ENCODE data around the gene CCDC187.
A peak's percentile ranks its signal among the peaks of the same experiment; 100 is the strongest.

Gene CCDC187

GRCh38 chr9:136230773-136231172 is 73.1 kb downstream of the CCDC187 start:
- H3K27ac ChIP-seq (ENCODE audit: low read depth, low read length): peak overlapping the region; percentile 98; the same call in 1 of the 2 replicates
- 0 out of 2 replicates have a peak overlapping the region, but pooled peaks have one; percentile 5 for H3K4me2 ChIP-seq (ENCODE audit: low read length)
- H3K4me1 ChIP-seq (ENCODE audit: control insufficient read depth, low read length): peaks cover 87% of the 10 kb centered on the region
- peaks cover 96% of the 10 kb centered on the region for H3K36me3 ChIP-seq (ENCODE audit: control insufficient read depth, low read length)
- TF ChIP-seq CTCF (IDR thresholded peaks at IDR 0.05; ENCODE audit: low read depth, low read length, poor library complexity, severe bottlenecking): no peak
- TF ChIP-seq EZH2phosphoT487 (IDR thresholded peaks at IDR 0.05; ENCODE audit: borderline replicate concordance, low read length): no peak
- no peaks in the 10 kb centered on the region for H3K9me3 ChIP-seq (ENCODE audit: control insufficient read depth, insufficient read depth, low read length)
- peaks cover 30% of the 10 kb centered on the region for H3F3A ChIP-seq (ENCODE audit: control insufficient read depth, insufficient read depth)
- no peaks in the 10 kb centered on the region for H3K9me2 ChIP-seq (replicated peaks; ENCODE audit: control insufficient read depth, low read length)
- H3K4me3 ChIP-seq (ENCODE audit: low read length): no peak overlapping the region
- H4K20me1 ChIP-seq (ENCODE audit: control insufficient read depth, insufficient read depth, low read depth, low read length): peaks cover 7% of the 10 kb centered on the region; the same call in 1 of the 2 replicates
- peaks cover 96% of the 10 kb centered on the region for H3K79me2 ChIP-seq (ENCODE audit: control insufficient read depth, low read length)
- no peaks in the 10 kb centered on the region for H3K27me3 ChIP-seq (ENCODE audit: control insufficient read depth, low read length)

GRCh38 chr9:136230365-136230764 is 73.5 kb downstream of the CCDC187 start:
- TF ChIP-seq CTCF (IDR thresholded peaks at IDR 0.05; ENCODE audit: low read depth, low read length, poor library complexity, severe bottlenecking) (no peak), EZH2phosphoT487 (IDR thresholded peaks at IDR 0.05; ENCODE audit: borderline replicate concordance, low read length) (no peak)
- H3K4me2 ChIP-seq (ENCODE audit: low read length): peak overlapping the region; percentile 24; the same call in 1 of the 2 replicates
- peaks cover 88% of the 10 kb centered on the region for H3K4me1 ChIP-seq (ENCODE audit: control insufficient read depth, low read length)
- no peaks in the 10 kb centered on the region for H3K9me3 ChIP-seq (ENCODE audit: control insufficient read depth, insufficient read depth, low read length)
- H3K79me2 ChIP-seq (ENCODE audit: control insufficient read depth, low read length): peaks cover 91% of the 10 kb centered on the region
- no peak overlapping the region for H3K4me3 ChIP-seq (ENCODE audit: low read length)
- H4K20me1 ChIP-seq (ENCODE audit: control insufficient read depth, insufficient read depth, low read depth, low read length): peaks cover 4% of the 10 kb centered on the region; the same call in 1 of the 2 replicates
- peaks cover 92% of the 10 kb centered on the region for H3K36me3 ChIP-seq (ENCODE audit: control insufficient read depth, low read length)
- no peaks in the 10 kb centered on the region for H3K27me3 ChIP-seq (ENCODE audit: control insufficient read depth, low read length)
- peak overlapping the region; percentile 98 for H3K27ac ChIP-seq (ENCODE audit: low read depth, low read length)
- H3K9me2 ChIP-seq (replicated peaks; ENCODE audit: control insufficient read depth, low read length): no peaks in the 10 kb centered on the region
- H3F3A ChIP-seq (ENCODE audit: control insufficient read depth, insufficient read depth): peaks cover 34% of the 10 kb centered on the region

GRCh38 chr9:136229096-136230065 is 74.5 kb downstream of the CCDC187 start:
- peaks cover 86% of the 10 kb centered on the region for H3K79me2 ChIP-seq (ENCODE audit: control insufficient read depth, low read length)
- peak overlapping the region; percentile 98 for H3K27ac ChIP-seq (ENCODE audit: low read depth, low read length)
- no peaks in the 10 kb centered on the region for H4K20me1 ChIP-seq (ENCODE audit: control insufficient read depth, insufficient read depth, low read depth, low read length)
- H3K9me3 ChIP-seq (ENCODE audit: control insufficient read depth, insufficient read depth, low read length): no peaks in the 10 kb centered on the region
- TF ChIP-seq CTCF (IDR thresholded peaks at IDR 0.05; ENCODE audit: low read depth, low read length, poor library complexity, severe bottlenecking) (no peak), EZH2phosphoT487 (IDR thresholded peaks at IDR 0.05; ENCODE audit: borderline replicate concordance, low read length) (no peak)
- H3K9me2 ChIP-seq (replicated peaks; ENCODE audit: control insufficient read depth, low read length): no peaks in the 10 kb centered on the region
- H3K36me3 ChIP-seq (ENCODE audit: control insufficient read depth, low read length): peaks cover 90% of the 10 kb centered on the region
- H3K4me3 ChIP-seq (ENCODE audit: low read length): peak overlapping the region; percentile 65
- H3K4me2 ChIP-seq (ENCODE audit: low read length): peak overlapping the region; percentile 72
- no peaks in the 10 kb centered on the region for H3K27me3 ChIP-seq (ENCODE audit: control insufficient read depth, low read length)
- H3K4me1 ChIP-seq (ENCODE audit: control insufficient read depth, low read length): peaks cover 90% of the 10 kb centered on the region
- peaks cover 42% of the 10 kb centered on the region for H3F3A ChIP-seq (ENCODE audit: control insufficient read depth, insufficient read depth)
